ENCODE measurements around the gene NSD2.

- TF ChIP-seq CTCF (conservative IDR thresholded peaks at IDR 0.05; ENCODE audit: low read depth, low read length) (no peak), EZH2 (IDR thresholded peaks at IDR 0.05; ENCODE audit: low read length, unreplicated experiment) (no peak), EZH2phosphoT487 (IDR thresholded peaks at IDR 0.05; ENCODE audit: borderline replicate concordance, low read length) (no peak)
Measured at GRCh38 chr4:1976416-1977352, 105.5 kb downstream of the NSD2 start.
